ENCODE results near the gene SOX12. TPM values are rescaled to one million over a fixed set of nuclear protein-coding genes. Genes with fewer than 3 reads are reported as not detected.

Gene SOX12
- total and polyA plus RNA-seq, 4 donors, result 0.67 to 4.2 (median 1.7) TPM

- Histone ChIP-seq H3K4me3 (ENCODE audit: low read depth in 1 of 3, low read length in 3 of 3) (no peak overlapping the region), H3K27ac (ENCODE audit: low read depth in 1 of 2, low read length in 2 of 2) (no peak overlapping the region)
Measured at GRCh38 chr20:301886-302848, 23.2 kb upstream of the SOX12 start.

More at GRCh38 chr20:301886-302848, 23.2 kb upstream of the SOX12 start:
- H3K4me1 ChIP-seq (ENCODE audit: control insufficient read depth in 4 of 4, insufficient read depth in 4 of 4, low read length in 3 of 4), result peaks cover 0 to 27% (median 21%) of the 10 kb centered on the region in 4 donors
- DNase-seq (ENCODE audit: low spot score), result no peak
- H3K36me3 ChIP-seq (ENCODE audit: control insufficient read depth in 4 of 4, insufficient read depth in 3 of 4, low read depth in 1 of 4, low read length in 3 of 4), result peaks cover 0 to 4% (median 0%) of the 10 kb centered on the region in 4 donors
- H3K9me3 ChIP-seq (ENCODE audit: control insufficient read depth in 4 of 4, low read length in 3 of 4), result no peaks in the 10 kb centered on the region
- TF ChIP-seq, protein P1, sequence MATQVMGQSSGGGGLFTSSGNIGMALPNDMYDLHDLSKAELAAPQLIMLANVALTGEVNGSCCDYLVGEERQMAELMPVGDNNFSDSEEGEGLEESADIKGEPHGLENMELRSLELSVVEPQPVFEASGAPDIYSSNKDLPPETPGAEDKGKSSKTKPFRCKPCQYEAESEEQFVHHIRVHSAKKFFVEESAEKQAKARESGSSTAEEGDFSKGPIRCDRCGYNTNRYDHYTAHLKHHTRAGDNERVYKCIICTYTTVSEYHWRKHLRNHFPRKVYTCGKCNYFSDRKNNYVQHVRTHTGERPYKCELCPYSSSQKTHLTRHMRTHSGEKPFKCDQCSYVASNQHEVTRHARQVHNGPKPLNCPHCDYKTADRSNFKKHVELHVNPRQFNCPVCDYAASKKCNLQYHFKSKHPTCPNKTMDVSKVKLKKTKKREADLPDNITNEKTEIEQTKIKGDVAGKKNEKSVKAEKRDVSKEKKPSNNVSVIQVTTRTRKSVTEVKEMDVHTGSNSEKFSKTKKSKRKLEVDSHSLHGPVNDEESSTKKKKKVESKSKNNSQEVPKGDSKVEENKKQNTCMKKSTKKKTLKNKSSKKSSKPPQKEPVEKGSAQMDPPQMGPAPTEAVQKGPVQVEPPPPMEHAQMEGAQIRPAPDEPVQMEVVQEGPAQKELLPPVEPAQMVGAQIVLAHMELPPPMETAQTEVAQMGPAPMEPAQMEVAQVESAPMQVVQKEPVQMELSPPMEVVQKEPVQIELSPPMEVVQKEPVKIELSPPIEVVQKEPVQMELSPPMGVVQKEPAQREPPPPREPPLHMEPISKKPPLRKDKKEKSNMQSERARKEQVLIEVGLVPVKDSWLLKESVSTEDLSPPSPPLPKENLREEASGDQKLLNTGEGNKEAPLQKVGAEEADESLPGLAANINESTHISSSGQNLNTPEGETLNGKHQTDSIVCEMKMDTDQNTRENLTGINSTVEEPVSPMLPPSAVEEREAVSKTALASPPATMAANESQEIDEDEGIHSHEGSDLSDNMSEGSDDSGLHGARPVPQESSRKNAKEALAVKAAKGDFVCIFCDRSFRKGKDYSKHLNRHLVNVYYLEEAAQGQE (IDR thresholded peaks at IDR 0.05), result no peak
- TF ChIP-seq NR2F2 (IDR thresholded peaks at IDR 0.05) (no peak), FOXA2 (IDR thresholded peaks at IDR 0.05) (no peak), SP1 (IDR thresholded peaks at IDR 0.05) (no peak), JUND (IDR thresholded peaks at IDR 0.05) (no peak), HNF4A (conservative IDR thresholded peaks at IDR 0.05) (no peak), GABPA (IDR thresholded peaks at IDR 0.05 in 1 of 2, conservative IDR thresholded peaks at IDR 0.05 in 1 of 2) (no peak), TAF1 (conservative IDR thresholded peaks at IDR 0.05) (no peak), HNF4G (IDR thresholded peaks at IDR 0.05) (no peak), FOXA1 (IDR thresholded peaks at IDR 0.05) (no peak), RXRA (IDR thresholded peaks at IDR 0.05) (no peak), ZBTB33 (IDR thresholded peaks at IDR 0.05) (no peak), RAD21 (IDR thresholded peaks at IDR 0.05) (no peak), YY1 (IDR thresholded peaks at IDR 0.05) (no peak), EGR1 (IDR thresholded peaks at IDR 0.05; ENCODE audit: low read depth in 2 of 2) (no peak)
- TF ChIP-seq, protein P2, sequence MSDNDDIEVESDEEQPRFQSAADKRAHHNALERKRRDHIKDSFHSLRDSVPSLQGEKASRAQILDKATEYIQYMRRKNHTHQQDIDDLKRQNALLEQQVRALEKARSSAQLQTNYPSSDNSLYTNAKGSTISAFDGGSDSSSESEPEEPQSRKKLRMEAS (IDR thresholded peaks at IDR 0.05), result no peak
- TF ChIP-seq, protein P3, sequence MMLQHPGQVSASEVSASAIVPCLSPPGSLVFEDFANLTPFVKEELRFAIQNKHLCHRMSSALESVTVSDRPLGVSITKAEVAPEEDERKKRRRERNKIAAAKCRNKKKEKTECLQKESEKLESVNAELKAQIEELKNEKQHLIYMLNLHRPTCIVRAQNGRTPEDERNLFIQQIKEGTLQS (IDR thresholded peaks at IDR 0.05), result no peak
- TF ChIP-seq, protein P4, sequence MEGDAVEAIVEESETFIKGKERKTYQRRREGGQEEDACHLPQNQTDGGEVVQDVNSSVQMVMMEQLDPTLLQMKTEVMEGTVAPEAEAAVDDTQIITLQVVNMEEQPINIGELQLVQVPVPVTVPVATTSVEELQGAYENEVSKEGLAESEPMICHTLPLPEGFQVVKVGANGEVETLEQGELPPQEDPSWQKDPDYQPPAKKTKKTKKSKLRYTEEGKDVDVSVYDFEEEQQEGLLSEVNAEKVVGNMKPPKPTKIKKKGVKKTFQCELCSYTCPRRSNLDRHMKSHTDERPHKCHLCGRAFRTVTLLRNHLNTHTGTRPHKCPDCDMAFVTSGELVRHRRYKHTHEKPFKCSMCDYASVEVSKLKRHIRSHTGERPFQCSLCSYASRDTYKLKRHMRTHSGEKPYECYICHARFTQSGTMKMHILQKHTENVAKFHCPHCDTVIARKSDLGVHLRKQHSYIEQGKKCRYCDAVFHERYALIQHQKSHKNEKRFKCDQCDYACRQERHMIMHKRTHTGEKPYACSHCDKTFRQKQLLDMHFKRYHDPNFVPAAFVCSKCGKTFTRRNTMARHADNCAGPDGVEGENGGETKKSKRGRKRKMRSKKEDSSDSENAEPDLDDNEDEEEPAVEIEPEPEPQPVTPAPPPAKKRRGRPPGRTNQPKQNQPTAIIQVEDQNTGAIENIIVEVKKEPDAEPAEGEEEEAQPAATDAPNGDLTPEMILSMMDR (IDR thresholded peaks at IDR 0.05; ENCODE audit: low read depth, low read length, missing input control), result no peak
- 85% methylated on average over 13 of the region's 13 CpGs for WGBS
- H3K27me3 ChIP-seq (ENCODE audit: control insufficient read depth in 4 of 4, insufficient read depth in 4 of 4, low read length in 3 of 4), result no peaks in the 10 kb centered on the region
- no peak overlapping the region for H3K9ac ChIP-seq (ENCODE audit: low read depth in 1 of 2, low read length in 2 of 2)

Measured in liver (tissue), 9 donors.